ENCODE results near the gene IL11.

IL11 gene

DNA sequence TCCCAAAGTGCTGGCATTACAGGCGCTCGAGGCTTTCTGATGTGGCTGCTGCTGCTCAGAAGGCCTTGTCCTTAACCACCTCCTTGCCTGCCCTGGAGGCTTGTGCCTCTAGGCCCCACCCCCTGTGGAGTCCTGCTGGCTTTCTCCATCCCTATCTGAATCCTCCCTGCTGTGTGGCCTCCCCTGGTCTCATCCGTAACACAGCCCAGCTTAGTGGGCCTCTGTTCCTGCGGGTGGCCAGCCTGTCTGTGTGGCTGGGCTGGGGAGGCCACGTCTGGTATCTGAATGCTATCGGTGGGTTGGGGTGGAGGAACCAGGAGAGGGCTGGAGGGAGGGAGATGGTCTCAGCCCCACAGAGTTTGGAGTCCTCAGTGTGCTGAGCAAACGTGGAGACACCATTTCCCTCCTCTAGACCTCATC is 20.2 kb upstream of the IL11 start:
- DNase-seq: no peak

GRCh38 chr19:55389386-55390317 is 19.4 kb upstream of the IL11 start:
- DNase-seq: no peak

DNA sequence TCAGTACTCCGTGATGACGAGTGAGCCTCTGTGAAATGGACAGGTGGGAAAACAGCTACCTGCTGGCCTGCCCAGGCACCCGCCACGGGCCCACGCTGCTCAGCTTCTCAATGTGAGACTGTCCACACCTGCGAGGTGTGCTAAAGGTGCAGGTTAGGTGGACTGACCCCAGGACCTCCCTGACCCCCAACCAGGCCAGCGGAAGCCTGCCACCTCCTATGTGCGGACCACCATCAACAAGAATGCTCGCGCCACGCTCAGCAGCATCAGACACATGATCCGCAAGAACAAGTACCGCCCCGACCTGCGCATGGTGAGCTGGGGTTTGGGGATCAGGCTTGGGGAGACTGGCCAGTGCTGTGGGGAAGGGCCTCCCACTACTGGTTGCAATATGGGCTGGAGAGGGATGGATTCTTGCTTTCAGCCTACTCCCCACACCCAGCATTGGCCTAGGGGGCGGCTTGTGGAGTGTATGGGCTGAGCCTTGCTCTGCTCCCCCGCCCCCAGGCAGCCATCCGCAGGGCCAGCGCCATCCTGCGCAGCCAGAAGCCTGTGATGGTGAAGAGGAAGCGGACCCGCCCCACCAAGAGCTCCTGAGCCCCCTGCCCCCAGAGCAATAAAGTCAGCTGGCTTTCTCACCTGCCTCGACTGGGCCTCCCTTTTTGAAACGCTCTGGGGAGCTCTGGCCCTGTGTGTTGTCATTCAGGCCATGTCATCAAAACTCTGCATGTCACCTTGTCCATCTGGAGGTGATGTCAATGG is 17.7 kb upstream of the IL11 start:
- no peak for DNase-seq

- DNase-seq: no peak
Measured at GRCh38 chr19:55386493-55386971, 16.3 kb upstream of the IL11 start.

DNA sequence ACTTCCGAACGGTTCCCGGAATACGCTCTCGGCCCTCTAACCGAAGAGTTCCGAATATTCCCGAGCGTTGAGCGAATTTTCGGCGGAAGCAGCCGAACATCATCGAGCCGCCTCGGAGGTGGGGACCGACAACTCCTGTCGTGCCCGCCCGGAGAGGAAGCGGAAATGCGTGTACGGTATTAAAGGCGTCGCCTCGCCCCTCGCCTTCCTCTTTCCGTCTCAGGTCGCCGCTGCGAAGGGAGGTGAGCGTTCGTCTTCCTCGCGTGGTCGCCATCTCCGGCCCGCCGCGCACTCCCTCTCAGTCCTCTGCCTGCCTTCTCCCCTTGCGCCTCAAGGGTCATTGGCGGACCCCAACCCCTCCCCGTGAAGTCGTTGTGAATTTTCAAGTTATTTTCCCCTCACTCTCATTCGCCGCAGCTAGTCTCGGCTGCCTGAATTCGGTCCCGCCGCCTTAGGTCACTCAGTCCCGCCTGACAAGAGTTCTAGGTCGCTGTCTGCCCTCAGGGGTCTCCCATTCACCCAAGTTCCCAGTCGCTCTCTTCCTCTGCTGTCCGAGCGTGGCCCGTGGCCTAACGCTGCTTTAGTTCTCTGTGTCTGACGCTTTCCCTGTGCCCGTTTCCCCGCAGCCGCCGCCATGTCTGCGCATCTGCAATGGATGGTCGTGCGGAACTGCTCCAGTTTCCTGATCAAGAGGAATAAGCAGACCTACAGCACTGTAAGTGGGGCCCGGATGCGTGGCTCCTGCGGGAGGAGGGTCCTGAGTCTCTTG is 15.6 kb upstream of the IL11 start, which contains the start of gene RPL28:
Gene RPL28, plus strand, starts transcription at position 209 of the 769 bp plus-strand sequence. Its CDS starts 426 bp downstream, at position 635.
- peak; percentile 99 for DNase-seq

DNA sequence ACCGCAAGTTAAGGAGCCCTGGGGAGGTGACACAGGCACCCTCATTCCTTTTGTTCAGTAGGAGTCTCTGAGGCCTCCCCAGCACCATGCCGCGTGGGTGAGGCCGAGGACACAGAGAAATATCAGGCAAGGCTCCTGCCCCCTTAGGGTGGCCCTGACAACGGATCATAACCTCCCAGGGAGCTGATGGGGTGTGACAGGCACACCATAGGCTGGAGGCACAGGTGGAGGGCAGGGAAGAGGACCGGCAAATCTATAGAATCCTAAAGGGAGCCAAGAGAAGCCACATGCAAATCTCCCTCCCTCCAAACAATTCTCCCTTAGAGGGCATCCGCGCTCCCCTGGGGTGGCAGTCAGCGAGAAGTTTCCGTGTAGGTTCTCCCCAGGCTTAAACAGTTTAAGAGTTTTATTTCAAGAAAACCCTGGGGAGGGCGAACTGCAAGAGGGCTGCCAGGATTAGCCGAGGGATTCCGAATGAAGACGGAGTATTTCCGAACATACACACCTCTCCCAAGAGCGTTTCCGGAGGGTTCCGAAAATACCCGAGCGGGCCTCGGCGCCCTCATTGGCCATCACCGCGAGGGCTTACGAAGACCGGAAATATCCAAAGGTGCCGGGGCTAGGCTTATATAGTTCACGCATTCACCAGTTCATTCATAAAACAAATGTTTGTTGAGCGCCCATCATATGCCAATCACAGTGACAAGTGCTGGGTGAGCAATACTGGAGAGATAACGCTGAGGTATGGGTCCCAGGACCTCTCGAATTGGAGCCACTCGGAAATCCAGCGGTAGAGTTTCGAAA is 14.9 kb upstream of the IL11 start:
- DNase-seq: peak; percentile 99

DNA sequence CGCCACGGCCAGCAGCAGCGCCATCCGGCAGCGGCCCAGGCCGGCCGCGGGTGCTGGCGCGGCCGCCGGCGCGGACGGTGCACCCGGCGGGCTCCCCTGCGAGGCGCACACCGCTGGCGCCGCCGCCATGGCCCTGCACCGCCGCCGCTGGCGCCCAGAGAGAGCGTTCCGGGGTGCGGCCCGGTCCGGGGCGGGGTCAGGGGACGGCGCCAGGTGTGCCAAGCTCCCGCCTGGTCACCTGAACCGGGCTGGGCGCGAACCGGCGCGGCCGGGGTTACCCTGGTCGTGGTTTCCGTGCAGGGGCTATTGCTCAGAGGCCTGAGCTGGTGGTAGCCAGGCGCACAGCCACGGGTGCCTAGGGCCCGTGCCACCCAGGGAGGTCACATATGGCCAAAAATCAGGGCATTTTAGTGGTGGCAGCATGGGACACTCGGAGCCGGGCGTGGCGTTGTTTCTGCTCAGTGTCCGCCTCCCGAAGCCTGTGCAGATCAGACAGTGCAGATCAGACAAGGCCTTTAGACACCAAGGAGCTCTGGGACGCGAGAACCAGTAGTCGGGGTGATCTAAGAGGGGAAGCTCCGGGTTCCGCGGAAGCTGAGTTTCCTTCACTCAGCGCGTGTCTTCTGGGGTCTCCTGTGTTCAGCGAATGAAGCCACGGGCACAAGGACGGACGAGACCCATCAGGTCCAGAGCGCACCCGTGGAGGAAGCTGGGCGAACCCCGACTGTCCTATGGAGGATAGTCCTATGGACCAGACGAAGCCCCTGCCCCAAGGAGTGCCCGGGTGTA is 14.1 kb upstream of the IL11 start, which contains the start of gene TMEM238:
Gene TMEM238, minus strand, starts transcription at position 162 of the 789 bp plus-strand sequence. Its CDS starts 33 bp downstream, at position 129.
- DNase-seq: peak; percentile 36

DNA sequence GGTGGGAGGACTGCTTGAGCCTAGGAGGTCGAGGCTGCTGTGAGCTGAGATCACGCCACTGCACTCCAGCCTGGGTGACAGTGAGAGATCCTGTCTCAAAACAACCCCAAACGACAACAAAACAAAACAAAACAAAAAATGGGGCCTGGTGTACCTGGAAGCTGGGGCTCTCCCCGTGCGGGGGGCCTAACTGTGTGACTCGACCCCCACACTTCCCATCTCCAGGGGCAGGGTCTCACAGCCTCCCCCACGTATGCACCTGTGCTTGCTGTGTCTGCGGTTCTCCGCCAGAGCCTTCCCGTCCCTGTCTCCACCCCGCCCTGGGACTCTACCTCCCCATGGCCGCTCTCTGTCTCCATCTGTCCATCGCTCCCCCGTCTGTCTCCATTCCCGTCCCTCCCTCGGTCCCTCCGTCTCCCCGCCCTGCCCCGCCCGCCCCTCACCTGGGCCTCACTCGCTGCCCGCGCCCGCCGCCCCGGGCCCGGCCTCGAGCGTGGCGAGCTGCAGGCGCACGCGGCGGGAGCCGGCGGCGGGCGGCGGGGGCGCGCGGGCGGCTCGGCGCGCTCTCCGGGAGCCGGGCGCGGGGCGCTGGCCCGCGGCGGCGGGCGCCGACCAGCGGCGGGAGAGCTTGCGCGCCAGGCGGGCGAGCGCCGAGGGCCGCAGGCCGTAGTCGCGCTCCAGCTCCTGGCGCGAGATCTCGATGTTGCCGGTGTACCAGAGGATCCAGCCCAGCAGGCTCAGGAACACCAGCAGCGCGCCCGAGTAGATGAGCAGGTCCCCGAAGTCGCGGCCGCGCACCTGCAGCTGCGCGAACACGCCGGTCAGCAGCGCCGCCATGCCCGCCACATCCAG is 13.2 kb upstream of the IL11 start:
- DNase-seq: peak; percentile 43

GRCh38 chr19:55382522-55383054 is 12.3 kb upstream of the IL11 start:
- DNase-seq: no peak

DNA sequence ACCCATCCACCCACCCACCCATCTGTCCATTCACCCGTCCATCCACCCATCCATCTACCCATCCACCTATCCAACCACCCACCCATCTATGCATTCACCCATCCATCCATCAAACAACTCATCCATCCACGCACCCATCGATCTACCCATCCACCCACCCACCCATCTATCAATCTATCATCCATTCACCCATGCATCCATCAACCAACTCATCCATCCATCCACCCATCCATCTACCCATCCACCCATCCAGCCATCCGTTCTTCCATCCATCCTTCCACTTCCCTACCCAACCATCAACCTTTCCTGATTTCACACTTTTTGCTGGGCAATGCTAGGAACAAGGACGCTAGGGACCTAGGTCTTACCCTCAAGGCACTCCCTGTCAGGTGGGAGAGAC is 11.8 kb upstream of the IL11 start:
- no peak for DNase-seq

DNA sequence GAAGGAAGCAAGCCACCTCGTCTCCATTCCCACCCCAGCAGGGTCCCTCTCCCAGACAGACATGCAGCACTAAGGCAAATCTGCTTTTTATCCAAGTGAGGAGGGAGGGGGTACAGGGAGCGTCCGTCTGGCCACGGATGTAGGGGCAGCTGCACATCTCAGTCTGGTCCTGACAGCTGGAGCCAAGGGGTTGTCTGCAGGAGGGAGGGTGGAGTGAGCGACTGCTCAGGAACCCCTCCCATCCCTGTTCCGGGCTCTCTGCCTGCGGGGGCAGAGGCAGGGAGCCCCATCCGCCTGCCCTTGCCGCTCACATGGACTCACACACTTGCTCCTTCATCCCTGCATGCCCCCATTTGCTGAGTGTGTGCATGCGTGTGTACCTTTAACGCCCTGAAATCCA is 8.9 kb upstream of the IL11 start:
- no peak for DNase-seq

DNA sequence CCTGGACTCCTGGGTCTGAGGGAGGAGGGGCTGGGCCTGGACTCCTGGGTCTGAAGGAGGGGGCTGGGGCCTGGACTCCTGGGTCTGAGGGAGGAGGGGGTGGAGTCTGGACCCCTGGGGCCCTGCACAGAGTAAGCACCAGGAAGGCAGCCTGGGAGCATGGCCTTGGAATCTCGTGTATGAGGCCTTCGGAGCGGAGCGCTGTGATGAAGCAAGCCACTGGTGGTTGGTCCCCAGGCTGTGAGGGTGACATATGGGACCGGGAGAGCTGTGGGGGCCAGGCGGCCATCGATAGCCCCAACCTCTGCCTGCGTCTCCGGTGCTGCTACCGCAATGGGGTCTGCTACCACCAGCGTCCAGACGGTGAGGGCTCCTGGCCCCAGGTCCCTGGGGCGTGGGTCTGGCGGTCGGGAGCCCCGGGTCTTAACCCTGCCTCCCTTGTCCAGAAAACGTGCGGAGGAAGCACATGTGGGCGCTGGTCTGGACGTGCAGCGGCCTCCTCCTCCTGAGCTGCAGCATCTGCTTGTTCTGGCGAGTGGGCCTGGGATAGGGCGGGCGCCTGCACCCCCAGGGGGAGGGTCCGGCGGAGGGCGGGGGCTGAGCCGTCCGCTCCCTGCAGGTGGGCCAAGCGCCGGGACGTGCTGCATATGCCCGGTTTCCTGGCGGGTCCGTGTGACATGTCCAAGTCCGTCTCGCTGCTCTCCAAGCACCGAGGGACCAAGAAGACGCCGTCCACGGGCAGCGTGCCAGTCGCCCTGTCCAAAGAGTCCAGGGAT is 7.3 kb upstream of the IL11 start:
- no peak for DNase-seq

DNA sequence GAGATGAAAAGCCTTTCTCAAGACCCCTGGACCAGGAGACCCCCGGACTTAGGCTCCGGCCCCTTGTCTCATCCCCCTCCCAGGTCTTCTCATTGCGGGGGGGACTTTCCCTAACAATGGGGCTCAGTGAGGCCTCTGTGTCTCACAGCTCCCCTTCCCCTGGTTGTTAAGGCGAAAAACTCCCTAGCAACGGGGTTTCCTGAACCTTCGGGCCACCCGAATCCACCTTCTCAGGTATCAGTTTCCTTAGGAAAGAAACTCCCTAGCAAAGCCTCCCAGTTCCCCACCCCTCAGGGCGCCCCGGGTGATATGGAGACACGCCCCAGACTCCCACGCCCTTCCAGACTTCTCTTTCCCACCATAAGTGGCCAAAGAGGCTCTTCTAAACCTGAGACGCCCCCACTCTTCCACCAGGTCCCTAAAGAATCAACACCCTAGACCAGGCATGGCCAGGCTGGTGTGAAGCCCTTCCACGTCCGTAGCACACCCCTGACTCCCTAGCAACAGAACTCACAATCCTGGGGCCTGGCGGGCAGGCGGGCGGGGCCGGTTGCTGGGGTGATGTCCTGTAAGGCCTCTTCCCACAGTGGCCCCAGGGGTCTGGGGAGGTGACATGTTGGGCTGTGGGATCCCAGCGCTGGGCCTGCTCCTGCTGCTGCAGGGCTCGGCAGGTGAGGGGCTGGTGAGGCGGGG is 6.1 kb upstream of the IL11 start, which contains the start of gene TMEM190:
Gene TMEM190, plus strand, starts transcription at position 586 of the 693 bp plus-strand sequence. Its CDS starts 28 bp downstream, at position 614.
- DNase-seq: no peak

DNA sequence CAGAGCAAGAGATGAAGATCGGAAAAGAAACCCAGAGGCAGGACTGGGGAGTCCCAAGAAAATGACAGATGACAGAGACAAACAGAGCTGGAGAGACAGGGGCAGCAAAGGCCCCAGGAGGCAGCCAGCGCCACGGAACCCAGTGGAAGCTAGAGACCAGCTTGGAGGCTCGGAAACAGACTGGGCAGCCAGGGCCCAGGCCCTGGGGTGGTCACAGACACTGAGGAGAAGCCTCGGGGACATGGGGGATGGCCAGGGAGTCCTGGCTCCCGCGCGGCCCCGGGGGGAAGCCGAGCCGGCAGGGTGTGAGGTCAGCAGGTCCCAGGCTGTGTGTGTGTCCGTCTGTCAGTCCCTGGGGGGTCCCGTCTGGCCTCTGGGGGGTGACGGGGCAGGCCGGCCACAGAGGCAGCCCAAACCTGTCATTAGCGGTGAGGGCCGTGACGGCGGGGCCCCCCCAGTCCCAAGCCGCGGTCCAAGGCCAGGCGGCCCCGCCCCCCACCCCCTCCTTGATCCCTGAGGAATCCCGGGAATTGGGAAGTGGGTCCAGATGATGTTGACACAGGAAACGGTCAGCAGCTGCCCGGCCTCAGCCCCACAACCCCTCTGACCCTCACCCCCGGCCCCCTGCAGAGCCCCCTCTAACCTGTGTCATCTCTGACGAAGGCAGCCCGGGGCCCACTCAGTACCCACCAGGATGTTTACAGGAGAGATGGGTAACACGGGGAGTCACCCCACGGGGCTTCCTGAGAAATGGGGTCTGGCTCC is 3.9 kb upstream of the IL11 start:
- DNase-seq: no peak

DNA sequence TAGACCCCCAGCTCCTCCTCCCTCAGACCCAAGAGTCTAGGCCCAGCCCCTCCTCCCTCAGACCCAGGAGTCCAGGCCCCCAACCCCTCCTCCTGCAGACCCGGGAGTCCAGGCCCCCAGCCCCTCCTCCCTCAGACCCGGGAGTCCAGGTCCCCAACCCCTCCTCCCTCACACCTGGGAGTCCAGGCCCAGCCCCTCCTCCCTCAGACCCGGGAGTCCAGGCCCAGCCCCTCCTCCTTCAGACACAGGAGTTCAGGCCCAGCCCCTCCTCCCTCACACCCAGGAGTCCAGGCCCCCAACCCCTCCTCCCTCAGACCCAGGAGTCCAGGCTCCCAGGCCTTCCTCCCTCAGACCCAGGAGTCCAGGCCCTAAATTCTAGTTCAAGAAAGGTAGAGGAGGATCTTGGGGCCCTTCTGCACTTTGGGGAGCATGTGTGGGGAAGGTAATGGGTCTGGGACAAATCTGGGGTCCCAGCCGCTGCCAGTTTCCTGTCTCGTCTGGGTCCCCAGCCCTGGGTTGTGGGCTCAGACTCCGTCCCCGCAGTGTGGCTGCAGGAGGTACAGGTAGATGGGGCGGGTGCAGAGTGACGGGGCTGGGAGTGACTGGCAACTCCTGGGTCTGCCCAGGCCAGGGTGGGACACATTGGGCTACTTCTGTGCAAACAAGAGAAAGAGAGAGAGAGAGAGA is 3.2 kb upstream of the IL11 start:
- DNase-seq: no peak

DNA sequence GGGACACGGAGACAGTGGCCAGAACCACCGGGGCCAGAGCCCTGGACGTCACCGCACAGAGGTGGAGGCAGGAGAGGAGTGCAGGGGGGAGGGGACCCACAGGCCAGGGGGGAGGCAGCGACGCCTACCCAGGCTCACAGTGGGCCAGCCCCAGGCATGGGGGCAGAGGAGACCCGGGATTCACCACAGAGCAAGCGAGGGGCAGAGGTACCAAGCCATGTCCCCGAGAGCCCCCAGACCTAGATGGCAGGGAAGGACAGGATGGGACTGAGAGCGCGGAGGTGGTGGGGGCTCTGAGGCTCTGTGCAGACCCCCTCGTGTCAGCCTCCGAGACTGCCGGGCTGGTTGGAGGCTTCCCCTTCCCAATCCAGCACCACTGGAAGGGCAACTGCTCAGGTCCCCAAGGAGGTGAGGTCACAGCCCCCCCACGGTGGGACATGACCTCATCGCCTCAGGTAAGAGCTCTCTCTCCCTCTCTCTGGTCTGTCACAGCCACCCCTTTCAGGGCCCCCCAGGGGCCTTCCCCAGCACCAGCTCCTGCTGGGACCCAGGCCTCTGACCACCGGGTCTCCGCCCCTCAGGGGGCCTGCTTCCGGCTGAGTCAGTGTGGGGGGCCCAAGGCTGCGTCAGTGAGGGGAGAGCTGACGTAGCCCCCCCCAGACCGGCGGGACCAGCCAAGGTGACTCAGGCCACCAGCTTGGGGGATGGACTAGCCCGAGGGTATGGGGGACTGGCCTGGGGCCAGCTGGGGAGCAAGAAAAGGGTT is 2.2 kb upstream of the IL11 start:
- no peak for DNase-seq
